PC-9 (cell line): ENCODE results near the gene DLX4. TPM values are rescaled to one million over a fixed set of nuclear protein-coding genes. Genes with fewer than 3 reads are reported as not detected.

Experiments
- BruUV-seq: library from RNA; stranded (reverse); fragments of 400-500 nt; replicated peaks from 2 replicates; lab custom pipeline; 2021; lab: Mats Ljungman, UMichigan
- CTCF ChIA-PET: fragments of 300-600 bp; sonication (Branson Sonifier 250); formaldehyde crosslinking; loops from one replicate; lab custom pipeline; 2022; ENCODE audit warnings: antibody characterized with exemption; lab: Charles Lee
- POLR2A ChIA-PET: fragments of 300-600 bp; sonication (Branson Sonifier 250); formaldehyde crosslinking; loops from one replicate; lab custom pipeline; 2022; ENCODE audit warnings: antibody characterized with exemption; ENCODE audit not compliant: unreplicated experiment; lab: Charles Lee
- DNase-seq, 2 experiments: peaks; one replicate each; pipeline versions ENCODE4 v3.0.0 to v3.0.0-alpha.2; 2015 to 2022; ENCODE audit warnings: mixed read lengths in 1 of 2
- H2AFZ ChIP-seq: fragments of 200-600 bp; sonication (generic); 2 replicates; pipeline ENCODE4 v1.8.1; 2017; ENCODE audit warnings: antibody characterized with exemption
- H3F3A ChIP-seq: fragments of 200-600 bp; sonication (generic); 2 replicates; pipeline ENCODE4 v1.8.1; 2017; ENCODE audit warnings: antibody characterized with exemption, mild to moderate bottlenecking, low read depth; ENCODE audit not compliant: insufficient read depth
- H3K27ac ChIP-seq: fragments of 200-600 bp; sonication (generic); 2 replicates; pipeline ENCODE4 v1.6.1; 2016; ENCODE audit warnings: mixed run types
- H3K27me3 ChIP-seq: fragments of 200-600 bp; sonication (generic); 2 replicates; pipeline ENCODE4 v1.6.1; 2016; ENCODE audit warnings: low read depth, mixed run types; ENCODE audit not compliant: insufficient read depth
- H3K36me3 ChIP-seq: fragments of 200-600 bp; sonication (generic); 2 replicates; pipeline ENCODE4 v1.6.1; 2016; ENCODE audit warnings: low read depth, mixed run types
- H3K4me1 ChIP-seq: fragments of 200-600 bp; sonication (generic); replicated peaks from 2 replicates; pipeline ENCODE4 v1.6.1; 2016; ENCODE audit warnings: mixed run types; ENCODE audit not compliant: insufficient read depth
- H3K4me2 ChIP-seq: fragments of 200-600 bp; sonication (generic); 2 replicates; pipeline ENCODE4 v1.6.1; 2017; ENCODE audit warnings: mixed run types
- H3K4me3 ChIP-seq: fragments of 200-600 bp; sonication (generic); 2 replicates; pipeline ENCODE4 v1.6.1; 2016; ENCODE audit warnings: mixed run types
- H3K79me2 ChIP-seq: fragments of 200-600 bp; sonication (generic); 2 replicates; pipeline ENCODE4 v1.6.1; 2017; ENCODE audit warnings: low read depth, mixed run types
- H3K9me2 ChIP-seq: fragments of 200-600 bp; sonication (generic); 2 replicates; pipeline ENCODE4 v1.8.1; 2017; ENCODE audit warnings: mild to moderate bottlenecking; ENCODE audit not compliant: insufficient read depth
- H3K9me3 ChIP-seq: fragments of 200-600 bp; sonication (generic); 2 replicates; pipeline ENCODE4 v1.8.1; 2016; ENCODE audit warnings: low read depth; ENCODE audit not compliant: insufficient read depth
- H4K20me1 ChIP-seq: fragments of 200-600 bp; sonication (generic); 2 replicates; pipeline ENCODE4 v1.8.1; 2017; ENCODE audit not compliant: insufficient read depth
- EZH2 ChIP-seq: fragments of 200-600 bp; sonication (generic); IDR thresholded peaks from 2 replicates; pipeline ENCODE4 v1.8.0; 2017; ENCODE audit warnings: antibody characterized with exemption, low read depth
- intact Hi-C: fragments of 100-400 bp; cut with micrococcal nuclease; formaldehyde crosslinking; loops from one replicate; pipeline ENCODE4 v1.10.0; 2022; ENCODE audit not compliant: unreplicated experiment
- total RNA-seq: library from RNA; stranded (reverse); gene quantifications from 2 replicates; pipeline ENCODE4 v1.2.3, GENCODE V29; 2021
- TF ChIP-seq, protein P1 (sequence below): fragments of 200-600 bp; sonication (generic); conservative IDR thresholded peaks from 2 replicates; pipeline ENCODE4 v1.6.1; 2017; ENCODE audit warnings: mixed run types, antibody characterized with exemption, mild to moderate bottlenecking, moderate library complexity

The DLX4 gene
- total RNA-seq, 1 experiment from 2014 or later, result 8.8 TPM

- H3K4me2 ChIP-seq, result no peak overlapping the region
- no peak overlapping the region for H2AFZ ChIP-seq
- H3K9me2 ChIP-seq, result no peaks in the 10 kb centered on the region
- H3K9me3 ChIP-seq, result no peaks in the 10 kb centered on the region
- intact Hi-C loops, result loop anchor here (10.0 kb wide), 1 partner anchor 273 kb away; no protein-coding TSS in a partner anchor
- BruUV-seq, result no TSS peak
- no peak overlapping the region for H3K27ac ChIP-seq
- no peaks in the 10 kb centered on the region for H3K36me3 ChIP-seq
- TF ChIP-seq, protein P1, sequence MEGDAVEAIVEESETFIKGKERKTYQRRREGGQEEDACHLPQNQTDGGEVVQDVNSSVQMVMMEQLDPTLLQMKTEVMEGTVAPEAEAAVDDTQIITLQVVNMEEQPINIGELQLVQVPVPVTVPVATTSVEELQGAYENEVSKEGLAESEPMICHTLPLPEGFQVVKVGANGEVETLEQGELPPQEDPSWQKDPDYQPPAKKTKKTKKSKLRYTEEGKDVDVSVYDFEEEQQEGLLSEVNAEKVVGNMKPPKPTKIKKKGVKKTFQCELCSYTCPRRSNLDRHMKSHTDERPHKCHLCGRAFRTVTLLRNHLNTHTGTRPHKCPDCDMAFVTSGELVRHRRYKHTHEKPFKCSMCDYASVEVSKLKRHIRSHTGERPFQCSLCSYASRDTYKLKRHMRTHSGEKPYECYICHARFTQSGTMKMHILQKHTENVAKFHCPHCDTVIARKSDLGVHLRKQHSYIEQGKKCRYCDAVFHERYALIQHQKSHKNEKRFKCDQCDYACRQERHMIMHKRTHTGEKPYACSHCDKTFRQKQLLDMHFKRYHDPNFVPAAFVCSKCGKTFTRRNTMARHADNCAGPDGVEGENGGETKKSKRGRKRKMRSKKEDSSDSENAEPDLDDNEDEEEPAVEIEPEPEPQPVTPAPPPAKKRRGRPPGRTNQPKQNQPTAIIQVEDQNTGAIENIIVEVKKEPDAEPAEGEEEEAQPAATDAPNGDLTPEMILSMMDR, result no peak
- no peak for TF ChIP-seq EZH2
- no peaks in the 10 kb centered on the region for H3K79me2 ChIP-seq
- H3F3A ChIP-seq, result peaks cover 46% of the 10 kb centered on the region
- ChIA-PET CTCF (no interaction called here), POLR2A (no interaction called here)
- H3K4me1 ChIP-seq, result peaks cover 21% of the 10 kb centered on the region
- H4K20me1 ChIP-seq, result no peaks in the 10 kb centered on the region
- no peak for DNase-seq
- no peak overlapping the region for H3K4me3 ChIP-seq
- H3K27me3 ChIP-seq, result no peaks in the 10 kb centered on the region
Observed at GRCh38 chr17:50021681-50022370, 52.8 kb downstream of the DLX4 start.

DNA sequence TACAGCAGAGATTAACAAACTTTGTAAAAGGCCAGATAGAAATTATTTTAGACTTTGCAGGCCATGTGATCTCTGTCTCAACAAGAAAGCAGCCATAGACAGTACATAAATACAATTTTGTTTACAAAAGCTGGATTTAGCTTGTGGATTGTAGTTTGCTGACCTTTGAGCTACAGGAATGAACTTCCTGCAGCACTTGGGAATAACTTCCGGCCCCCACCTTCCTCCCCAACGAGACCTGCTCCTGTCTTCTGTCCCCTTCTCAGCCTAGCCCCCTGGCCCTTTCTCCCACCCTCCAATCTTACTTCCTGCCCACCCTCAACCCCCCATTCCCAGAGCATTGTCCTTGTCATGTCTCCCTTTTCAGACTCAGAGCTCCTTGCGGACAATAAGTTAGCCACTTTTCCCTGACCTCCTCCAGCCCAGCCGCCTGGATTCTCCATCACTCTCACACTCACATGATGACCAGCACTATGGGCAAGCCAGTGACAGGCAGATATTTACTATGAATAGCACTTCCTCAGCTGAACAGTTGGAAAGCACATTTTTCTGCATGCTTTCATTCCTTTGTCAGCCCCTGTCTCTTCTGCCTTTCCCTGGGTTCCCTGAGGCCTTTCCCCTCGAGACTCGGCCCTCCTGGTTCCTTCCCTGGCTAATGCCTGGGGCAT is 53.6 kb downstream of the DLX4 start:
- Histone ChIP-seq H3K79me2 (no peaks in the 10 kb centered on the region), H4K20me1 (no peaks in the 10 kb centered on the region), H3K4me1 (peaks cover 26% of the 10 kb centered on the region), H3K4me2 (no peak overlapping the region), H3K36me3 (no peaks in the 10 kb centered on the region), H3K9me3 (no peaks in the 10 kb centered on the region), H3F3A (peaks cover 53% of the 10 kb centered on the region), H3K4me3 (no peak overlapping the region), H3K27me3 (no peaks in the 10 kb centered on the region), H2AFZ (no peak overlapping the region), H3K9me2 (no peaks in the 10 kb centered on the region), H3K27ac (no peak overlapping the region)
- no peak for DNase-seq
- ChIA-PET CTCF (no interaction called here), POLR2A (no interaction called here)
- TF ChIP-seq, protein P1, result no peak
- no peak for TF ChIP-seq EZH2
- BruUV-seq, result no TSS peak
- intact Hi-C loops, result loop anchor here (10.0 kb wide), 1 partner anchor 272 kb away; no protein-coding TSS in a partner anchor

- Histone ChIP-seq H3K4me2 (no peak overlapping the region), H3K27ac (no peak overlapping the region), H2AFZ (no peak overlapping the region), H3K79me2 (no peaks in the 10 kb centered on the region), H3K9me3 (no peaks in the 10 kb centered on the region), H3K9me2 (no peaks in the 10 kb centered on the region), H3K4me1 (peaks cover 32% of the 10 kb centered on the region), H3K4me3 (no peak overlapping the region), H3F3A (peaks cover 58% of the 10 kb centered on the region), H4K20me1 (no peaks in the 10 kb centered on the region), H3K36me3 (no peaks in the 10 kb centered on the region), H3K27me3 (no peaks in the 10 kb centered on the region)
- intact Hi-C loops, result loop anchor here (10.0 kb wide), 1 partner anchor 271 kb away; no protein-coding TSS in a partner anchor
- no peak for DNase-seq
- ChIA-PET CTCF (no interaction called here), POLR2A (no interaction called here)
- no TSS peak for BruUV-seq
- no peak for TF ChIP-seq EZH2
- TF ChIP-seq, protein P1, result no peak
Observed at GRCh38 chr17:50023520-50023919, 54.5 kb downstream of the DLX4 start.

Other genes starting within 250 kb of the DLX4 start
- gene FAM117A, start 205.1 kb upstream of the DLX4 start, total RNA-seq, result 12.7 and 15.0 TPM in 2 replicates
- 41.6 and 57.0 TPM in 2 replicates for gene KAT7, start 180.5 kb upstream of the DLX4 start, total RNA-seq
- gene TAC4, start 121.1 kb upstream of the DLX4 start, total RNA-seq, result not detected in 2 replicates
- 1.2 and 2.0 TPM in 2 replicates for gene DLX3, start 26.0 kb downstream of the DLX4 start, total RNA-seq
- 291 and 327 TPM in 2 replicates for gene ITGA3, start 86.9 kb downstream of the DLX4 start, total RNA-seq
- gene PDK2, start 126.2 kb downstream of the DLX4 start, total RNA-seq, result 38.6 and 58.7 TPM in 2 replicates
- gene SAMD14, start 161.0 kb downstream of the DLX4 start, total RNA-seq, result 0.17 and 0.73 TPM in 2 replicates
- 34.0 and 35.8 TPM in 2 replicates for gene PPP1R9B, start 181.5 kb downstream of the DLX4 start, total RNA-seq
- not detected in 2 replicates for gene SGCA, start 196.8 kb downstream of the DLX4 start, total RNA-seq
- 20.7 and 29.5 TPM in 2 replicates for gene COL1A1, start 232.4 kb downstream of the DLX4 start, total RNA-seq